ENCODE measurements around the gene HDGFL2.

HDGFL2 gene

DNA sequence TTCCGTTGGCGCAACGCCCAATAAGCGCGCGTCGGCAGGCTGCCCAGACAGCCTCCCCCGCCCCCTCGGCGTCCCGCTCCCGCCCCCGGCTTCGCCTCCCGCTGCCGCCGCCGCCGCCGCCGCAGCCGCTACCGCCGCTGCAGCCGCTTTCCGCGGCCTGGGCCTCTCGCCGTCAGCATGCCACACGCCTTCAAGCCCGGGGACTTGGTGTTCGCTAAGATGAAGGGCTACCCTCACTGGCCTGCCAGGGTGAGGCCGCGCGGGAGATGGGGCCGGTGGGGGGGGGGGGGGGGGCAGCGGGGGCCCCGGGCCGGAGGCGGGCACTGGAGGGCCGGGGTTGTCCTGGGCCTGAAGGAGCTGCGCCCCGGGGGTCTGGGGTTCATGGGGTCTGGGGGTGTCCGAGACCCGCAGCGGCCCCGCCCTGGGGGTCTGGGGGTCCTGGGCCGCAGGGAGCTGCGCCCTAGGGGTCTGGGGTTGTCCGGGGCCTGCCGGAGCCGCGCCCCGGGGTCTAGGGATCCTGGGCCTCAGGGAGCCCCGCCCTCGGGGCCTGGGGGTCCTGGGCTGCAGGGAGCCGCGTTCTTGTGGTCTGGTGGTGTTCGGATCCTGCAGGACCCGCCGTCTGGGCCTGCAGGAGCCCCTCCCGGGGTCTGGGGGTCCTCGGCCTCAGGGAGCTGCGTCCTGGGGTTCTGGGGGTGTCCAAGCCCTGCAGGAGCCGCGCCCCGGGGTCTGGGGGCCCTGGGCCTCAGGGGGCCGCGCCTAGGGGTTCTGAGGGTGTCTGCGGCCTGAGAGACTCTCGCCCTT lies at the start of gene HDGFL2:
TSS of gene HDGFL2 (plus strand) at position 124 of the 801 bp plus-strand sequence. CDS start at position 178, 54 bp downstream.
- DNase-seq (ENCODE audit: low spot score) = no peak

DNA sequence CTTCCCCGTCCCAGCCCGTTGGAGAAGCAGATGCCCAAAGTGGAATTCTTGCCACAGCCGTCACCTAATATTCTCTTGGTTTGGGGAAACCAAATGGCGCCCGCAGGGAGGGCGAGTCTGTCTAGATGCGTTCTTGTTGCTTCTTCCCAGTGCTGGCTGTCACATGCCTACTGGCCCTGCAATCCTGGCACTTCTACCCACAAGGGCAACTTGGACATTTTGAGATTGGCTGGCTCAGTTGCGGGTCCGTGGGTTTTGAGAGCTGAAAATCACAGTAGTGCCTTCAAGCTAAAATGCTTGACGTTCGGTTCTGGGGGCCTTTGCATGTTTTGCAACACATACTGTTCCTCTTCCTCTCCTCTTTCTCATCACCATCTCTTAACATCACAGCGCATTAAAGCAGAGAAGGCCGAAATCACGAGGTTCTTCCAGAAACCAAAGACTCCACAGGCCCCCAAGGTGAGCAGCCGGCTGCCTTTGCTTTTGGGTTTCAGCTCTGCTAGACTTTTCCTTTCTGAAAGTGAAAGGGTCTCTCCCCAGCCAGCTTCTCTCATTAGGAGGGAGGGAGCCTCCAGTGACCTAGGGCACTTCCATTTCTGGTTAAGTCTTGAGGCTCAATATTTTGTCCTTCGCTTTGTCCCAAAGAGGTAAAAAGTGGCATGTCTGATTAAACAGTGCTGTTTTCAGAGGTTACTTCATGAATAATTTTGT lies 48.5 kb upstream of the HDGFL2 start:
- DNase-seq (ENCODE audit: low spot score) = no peak

- DNase-seq (ENCODE audit: low spot score) = no peak
Measured at GRCh38 chr19:4425537-4425936, 46.6 kb upstream of the HDGFL2 start.

GRCh38 chr19:4428326-4428975 lies 43.6 kb upstream of the HDGFL2 start:
- no peak for DNase-seq (ENCODE audit: low spot score)

DNA sequence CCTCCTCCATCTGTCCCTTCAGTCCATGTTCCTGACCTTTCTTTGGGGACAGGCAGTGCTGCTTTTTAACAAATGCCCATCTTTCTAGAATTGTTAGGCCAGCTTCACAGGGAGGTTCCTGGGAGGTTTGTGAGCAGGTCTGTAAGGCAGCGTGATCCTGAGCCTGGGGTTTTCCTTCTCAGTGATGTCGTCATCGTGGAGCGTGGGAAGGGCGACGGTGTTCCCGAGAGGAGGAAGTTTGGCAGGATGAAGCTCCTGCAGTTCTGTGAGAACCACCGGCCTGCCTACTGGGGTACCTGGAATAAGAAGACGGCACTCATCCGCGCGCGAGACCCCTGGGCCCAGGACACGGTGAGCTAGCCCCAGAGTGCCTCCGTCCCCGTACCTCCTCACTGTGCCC lies 42.8 kb upstream of the HDGFL2 start:
- no peak for DNase-seq (ENCODE audit: low spot score)

GRCh38 chr19:4429771-4430171 lies 42.3 kb upstream of the HDGFL2 start:
- DNase-seq (ENCODE audit: low spot score) = no peak

DNA sequence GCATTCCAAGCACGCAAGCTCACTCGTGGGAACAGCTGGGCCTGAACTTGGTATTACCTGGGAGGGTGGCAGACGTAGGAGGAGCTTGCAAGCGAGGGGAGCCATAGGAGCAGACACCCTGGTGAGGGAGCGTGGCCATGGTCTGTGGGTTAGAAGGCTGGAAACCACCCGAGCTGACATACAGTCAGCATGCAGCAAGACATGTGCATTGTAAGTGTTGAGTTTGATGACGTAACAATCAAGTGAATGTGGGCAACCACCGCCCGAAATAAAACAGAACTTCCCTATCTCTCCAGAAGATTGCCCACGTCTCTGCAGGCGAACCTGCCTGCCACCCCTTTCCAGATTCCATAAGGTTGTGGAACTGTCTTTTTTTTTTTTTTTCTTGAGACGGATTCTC lies 41.3 kb upstream of the HDGFL2 start:
- no peak for DNase-seq (ENCODE audit: low spot score)

DNA sequence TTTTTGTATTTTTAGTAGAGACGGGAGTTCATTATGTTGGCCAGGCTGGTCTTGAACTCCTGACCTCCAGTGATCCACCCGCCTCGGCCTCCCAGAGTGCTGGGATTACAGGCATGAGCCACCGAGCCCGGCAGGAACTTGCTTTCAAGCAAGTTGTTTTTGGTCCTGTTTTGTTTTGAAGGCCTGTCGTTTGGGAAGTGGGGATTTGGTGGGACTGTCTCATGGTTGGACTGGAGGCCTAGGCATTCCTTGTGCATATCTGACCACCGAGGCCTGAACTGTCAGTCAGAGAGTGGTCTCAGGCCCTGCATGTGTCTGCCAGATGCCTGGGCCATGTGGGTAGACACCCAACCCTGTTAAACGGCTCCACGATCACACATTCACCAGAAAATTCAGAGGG lies 40.8 kb upstream of the HDGFL2 start:
- no peak for DNase-seq (ENCODE audit: low spot score)

- no peak for DNase-seq (ENCODE audit: low spot score)
Measured at GRCh38 chr19:4431808-4432674, 40.1 kb upstream of the HDGFL2 start.

- DNase-seq (ENCODE audit: low spot score) = no peak
Measured at GRCh38 chr19:4432918-4433506, 39.1 kb upstream of the HDGFL2 start.

- no peak for DNase-seq (ENCODE audit: low spot score)
Measured at GRCh38 chr19:4434391-4434790, 37.7 kb upstream of the HDGFL2 start.

- no peak for DNase-seq (ENCODE audit: low spot score)
Measured at GRCh38 chr19:4436231-4436630, 35.9 kb upstream of the HDGFL2 start.

- no peak for DNase-seq (ENCODE audit: low spot score)
Measured at GRCh38 chr19:4437103-4437502, 35.0 kb upstream of the HDGFL2 start.

- DNase-seq (ENCODE audit: low spot score) = no peak
Measured at GRCh38 chr19:4439243-4439642, 32.9 kb upstream of the HDGFL2 start.

- DNase-seq (ENCODE audit: low spot score) = no peak
Measured at GRCh38 chr19:4441994-4442818, 29.9 kb upstream of the HDGFL2 start.

DNA sequence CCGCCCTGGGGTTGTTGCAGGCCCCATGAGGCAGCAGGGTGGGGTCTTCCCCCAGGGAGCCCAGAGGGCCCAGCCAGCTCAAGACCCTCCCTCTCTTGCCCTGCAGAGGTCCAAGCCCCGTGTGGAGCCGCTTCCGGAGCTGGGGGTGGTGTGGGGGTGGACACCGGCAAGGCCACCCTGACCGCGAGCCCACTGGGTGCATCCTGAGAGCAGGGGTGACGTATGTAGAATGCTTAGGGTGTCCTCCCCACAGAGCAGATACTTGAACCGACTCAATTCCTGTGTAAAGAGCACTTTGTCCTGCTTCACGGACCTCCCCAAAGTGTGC lies 29.3 kb upstream of the HDGFL2 start:
- no peak for DNase-seq (ENCODE audit: low spot score)

GRCh38 chr19:4443188-4443587 lies 28.9 kb upstream of the HDGFL2 start:
- no peak for DNase-seq (ENCODE audit: low spot score)

GRCh38 chr19:4443966-4444764 lies 27.9 kb upstream of the HDGFL2 start:
- no peak for DNase-seq (ENCODE audit: low spot score)

GRCh38 chr19:4444765-4445741 lies 27.0 kb upstream of the HDGFL2 start:
- DNase-seq (ENCODE audit: low spot score) = no peak

Measured in kidney capillary endothelial cell (primary cell).